Fibroblast of the conjunctiva (primary cell): Measurements from ENCODE around the gene LNX1.
"Not testable (repeated sequence)": the region's sequence is repeated elsewhere in the genome, so short reads cannot be mapped to it uniquely, and the experiment has no call there.

ENCODE experiments used
- DNase-seq: peaks from one replicate; pipeline ENCODE4 v3.0.0-alpha.2; 2010; ENCODE audit warnings: low read depth

Gene LNX1

GRCh38 chr4:53497487-53498244 is 93.6 kb downstream of the LNX1 start:
- peak; percentile 77 for DNase-seq

- DNase-seq, result no peak
Observed at GRCh38 chr4:53494851-53495250, 96.4 kb downstream of the LNX1 start.

GRCh38 chr4:53490965-53491622 is 100.2 kb downstream of the LNX1 start:
- DNase-seq, result peak; percentile 94

- no peak for DNase-seq
Observed at GRCh38 chr4:53490161-53490956, 100.9 kb downstream of the LNX1 start.

- DNase-seq, result no peak
Observed at GRCh38 chr4:53489279-53489889, 101.9 kb downstream of the LNX1 start.

DNA sequence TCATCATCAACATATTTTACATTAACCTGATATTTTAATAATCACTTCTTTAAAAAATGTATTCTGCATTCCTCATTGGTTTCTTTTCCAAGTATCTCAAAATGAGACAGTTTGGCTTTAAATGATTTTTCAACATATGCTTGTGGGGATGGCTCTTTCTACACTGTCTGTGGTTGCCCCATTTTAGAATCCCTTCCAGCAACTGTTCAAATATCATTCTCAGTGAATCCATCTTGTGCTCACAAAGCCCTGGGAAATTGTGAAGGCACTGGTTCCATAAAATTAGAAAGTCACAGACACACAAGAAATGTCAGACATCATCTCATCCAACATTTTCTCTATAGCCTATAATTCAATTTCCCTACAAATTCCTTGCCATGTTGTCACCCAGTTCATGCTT is 103.5 kb downstream of the LNX1 start:
- no peak for DNase-seq

DNA sequence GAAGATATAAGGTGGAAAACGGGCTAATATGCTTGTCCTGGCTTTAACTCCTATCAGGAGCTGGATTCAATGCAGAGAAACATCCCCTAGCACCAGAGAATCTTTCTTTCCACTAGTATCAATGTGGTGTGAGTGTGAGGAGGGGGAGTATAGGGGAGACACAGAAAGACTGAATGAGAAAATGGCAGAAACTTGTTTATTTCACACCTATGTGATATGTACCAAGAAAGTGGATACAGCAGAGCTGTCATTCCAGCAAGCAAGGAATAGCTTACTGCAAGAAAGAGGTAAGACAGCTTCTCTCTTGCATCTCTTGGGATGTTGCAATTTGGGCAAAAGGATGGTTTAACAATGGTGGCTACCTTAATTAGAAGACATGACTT is 105.6 kb downstream of the LNX1 start:
- DNase-seq, result no peak

GRCh38 chr4:53484911-53485657 is 106.2 kb downstream of the LNX1 start:
- DNase-seq, result no peak

DNA sequence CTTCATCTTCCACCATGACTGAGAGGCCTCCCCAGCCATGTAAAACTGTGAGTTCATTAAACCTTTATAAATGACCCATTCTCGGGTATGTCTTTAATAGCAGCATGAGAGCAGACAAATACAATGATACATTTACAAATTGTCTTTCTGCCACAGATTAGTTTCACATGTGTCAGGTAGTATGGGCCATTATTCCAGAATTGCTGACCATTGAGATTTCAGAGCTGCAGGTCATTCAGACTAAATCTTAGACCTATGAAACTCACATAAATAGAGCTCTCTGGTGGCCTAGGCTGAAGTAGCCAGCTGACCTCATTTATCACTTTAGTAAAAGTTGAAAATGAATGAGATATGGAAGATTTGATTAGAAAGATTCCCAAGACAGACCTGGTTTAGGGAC is 108.0 kb downstream of the LNX1 start:
- no peak for DNase-seq

DNA sequence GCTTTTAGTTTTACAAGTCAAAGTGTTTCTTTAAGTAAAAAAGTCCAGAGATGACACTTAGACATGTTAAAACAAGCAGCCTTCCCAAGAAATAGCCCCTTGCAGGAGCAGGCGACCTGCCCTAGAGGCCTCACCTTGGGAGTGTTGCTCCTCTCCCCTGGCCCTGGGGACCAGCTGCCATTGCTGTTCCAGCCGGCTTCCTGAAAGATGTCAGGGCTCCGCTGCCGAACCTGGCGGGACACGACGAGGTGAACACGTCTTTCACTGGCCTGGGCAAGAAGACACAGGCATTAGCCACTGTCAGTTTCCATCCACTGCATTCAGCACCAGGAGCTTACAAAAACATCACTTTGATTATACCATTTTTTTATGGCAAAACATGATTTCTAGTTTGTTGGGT is 109.7 kb downstream of the LNX1 start:
- DNase-seq, result no peak

GRCh38 chr4:53480909-53481308 is 110.4 kb downstream of the LNX1 start:
- no peak for DNase-seq

GRCh38 chr4:53479736-53480525 is 111.4 kb downstream of the LNX1 start:
- no peak for DNase-seq

DNA sequence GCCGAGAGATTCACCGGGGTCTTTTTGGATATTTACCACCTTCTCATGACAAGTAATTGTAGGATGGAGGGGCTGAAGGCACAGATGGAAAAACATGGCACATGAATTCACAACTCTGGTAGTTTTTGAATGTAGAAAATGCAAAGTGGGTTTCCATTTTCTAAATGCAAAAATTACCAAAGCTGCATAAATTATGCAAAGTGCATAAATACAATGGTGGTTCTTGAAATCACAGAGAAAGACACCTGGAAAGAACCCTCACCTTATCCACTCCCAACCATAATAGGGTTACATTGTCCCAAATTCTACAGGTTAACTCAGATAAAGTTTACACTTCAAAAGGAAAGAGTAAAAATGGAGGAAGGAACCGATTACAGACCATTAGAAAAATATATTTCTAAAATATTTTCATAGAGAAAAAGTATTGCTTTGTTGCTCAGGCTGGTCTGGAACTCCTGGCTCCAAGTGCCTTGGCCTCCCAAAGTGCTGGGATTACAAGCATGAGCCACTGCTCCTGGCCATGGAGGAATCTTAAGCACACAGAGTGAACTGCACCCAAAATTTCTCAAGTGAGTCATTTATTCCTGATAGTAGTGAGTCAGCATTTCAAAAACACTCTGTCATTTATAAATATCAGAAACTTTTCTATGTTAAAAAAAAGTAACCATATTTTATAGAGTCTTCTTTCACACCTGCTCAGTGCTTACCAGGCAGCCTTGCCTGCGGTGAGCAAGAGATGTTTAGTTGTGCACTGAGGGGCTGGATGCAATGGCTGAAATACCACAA is 112.4 kb downstream of the LNX1 start:
- peak; percentile 83 for DNase-seq

DNA sequence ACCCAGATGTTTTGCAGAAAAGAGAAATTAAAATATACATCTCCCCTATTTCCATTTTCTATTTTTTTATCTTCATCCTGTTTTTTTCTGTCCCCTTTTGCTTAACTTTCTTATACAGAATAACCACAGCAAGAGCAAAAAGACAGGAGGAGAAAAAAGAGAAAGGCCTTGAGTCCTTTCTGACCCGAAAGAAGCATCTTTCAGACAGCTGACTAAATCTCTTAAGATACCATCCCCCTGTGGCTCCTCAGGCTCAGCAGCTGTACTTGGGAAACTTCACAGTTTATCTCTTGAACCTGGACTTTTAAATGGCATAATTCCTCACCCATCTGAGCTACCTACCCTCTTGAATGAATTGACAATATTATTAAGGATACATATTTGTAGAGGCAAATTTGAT is 113.7 kb downstream of the LNX1 start:
- DNase-seq, result no peak

DNA sequence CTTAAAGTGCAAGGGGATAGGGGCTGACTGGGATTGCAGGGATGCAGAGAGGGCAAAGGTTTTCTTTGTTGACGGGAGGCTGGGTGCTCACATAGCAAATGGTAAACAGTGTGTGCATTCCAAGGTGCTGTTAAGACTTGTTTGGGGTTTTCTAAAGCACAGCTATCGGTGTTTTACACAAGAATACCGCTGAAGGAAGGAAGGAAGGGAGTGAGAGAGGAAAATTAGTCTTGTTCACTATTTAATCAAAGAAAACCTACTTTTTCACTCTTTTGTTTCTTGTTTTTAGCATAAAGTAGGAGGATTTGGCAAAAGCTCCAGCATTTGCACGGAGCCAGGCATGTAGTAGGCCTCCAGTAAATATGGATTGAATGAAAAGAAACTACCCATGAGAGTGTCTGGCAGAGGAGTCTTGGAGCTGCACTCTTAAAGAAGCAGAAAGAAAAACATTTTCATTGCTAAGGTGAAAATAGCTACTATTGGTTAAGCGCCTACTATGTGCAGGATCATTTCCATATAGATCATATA is 114.2 kb downstream of the LNX1 start:
- peak; percentile 52 for DNase-seq

DNA sequence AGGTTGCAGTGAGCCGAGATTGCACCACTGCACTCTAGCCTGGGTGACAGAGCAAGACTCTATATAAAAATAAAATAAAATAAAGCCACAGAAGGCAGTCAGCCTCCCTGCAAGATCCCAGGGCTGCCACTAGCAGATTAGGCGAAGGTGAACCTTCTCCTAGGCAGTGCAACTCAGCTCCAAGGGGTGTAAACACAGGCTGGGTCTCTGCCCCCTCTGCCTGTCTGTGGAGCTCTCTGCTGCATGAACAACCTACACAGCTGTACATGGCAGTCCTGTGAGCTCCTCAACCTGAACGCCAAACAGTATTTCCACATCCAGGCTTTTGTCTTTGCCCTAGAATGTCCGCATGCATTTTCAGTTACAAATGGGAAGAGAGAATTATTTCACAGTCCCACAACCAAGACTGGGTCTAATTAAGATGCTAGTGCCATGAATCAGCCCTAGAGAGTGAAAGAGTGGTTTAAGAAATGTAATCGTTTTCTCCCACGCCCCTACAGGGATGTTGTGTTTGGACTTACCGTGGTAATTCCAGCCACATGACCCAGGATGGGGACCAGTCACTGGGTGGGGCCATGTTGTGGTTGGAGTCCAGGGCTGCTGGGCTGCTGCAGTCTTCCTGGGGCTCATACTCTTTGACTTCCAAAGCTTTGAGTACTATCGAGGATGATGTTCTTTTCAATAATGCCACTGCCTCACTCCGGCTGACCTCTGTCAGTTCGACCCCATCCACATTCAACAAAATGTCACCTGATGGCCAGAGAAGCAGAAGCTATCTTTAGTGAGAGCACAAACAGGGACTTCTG is 114.9 kb downstream of the LNX1 start:
- DNase-seq, result peak; percentile 99

GRCh38 chr4:53466576-53466975 is 124.7 kb downstream of the LNX1 start:
- DNase-seq, result not testable (repeated sequence)

GRCh38 chr4:53465891-53466290 is 125.4 kb downstream of the LNX1 start:
- no peak for DNase-seq

DNA sequence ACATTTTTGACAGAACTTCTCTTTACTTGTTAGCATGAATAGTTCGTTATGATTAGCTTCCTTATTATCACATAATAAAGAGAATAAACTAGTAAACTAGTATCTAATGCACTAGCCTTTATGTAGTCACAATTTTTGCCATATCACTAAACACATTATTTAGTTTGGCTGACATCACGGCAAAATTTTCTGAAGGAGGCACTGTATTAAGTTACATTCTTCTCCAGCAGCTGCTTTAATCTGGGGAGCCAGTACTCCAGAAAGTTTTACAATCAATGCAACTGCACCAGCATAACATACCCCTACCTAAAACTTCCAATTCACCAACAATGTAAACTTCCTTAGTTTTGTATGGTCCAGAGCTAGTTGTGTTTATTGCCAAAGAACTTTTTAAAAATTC is 126.0 kb downstream of the LNX1 start:
- DNase-seq, result no peak
